HG03064 (cell line): Measurements from ENCODE around the gene ZNF408.
A peak's percentile ranks its signal among the peaks of the same experiment; 100 is the strongest.
"Not testable (repeated sequence)": the region's sequence is repeated elsewhere in the genome, so short reads cannot be mapped to it uniquely, and the experiment has no call there.

Experiments used
- ATAC-seq: cut with Tn5 transposase; IDR thresholded peaks from one replicate; pipeline ENCODE4 v1.9.1; 2021; ENCODE audit warnings: low read depth; ENCODE audit not compliant: unreplicated experiment

The ZNF408 gene

DNA sequence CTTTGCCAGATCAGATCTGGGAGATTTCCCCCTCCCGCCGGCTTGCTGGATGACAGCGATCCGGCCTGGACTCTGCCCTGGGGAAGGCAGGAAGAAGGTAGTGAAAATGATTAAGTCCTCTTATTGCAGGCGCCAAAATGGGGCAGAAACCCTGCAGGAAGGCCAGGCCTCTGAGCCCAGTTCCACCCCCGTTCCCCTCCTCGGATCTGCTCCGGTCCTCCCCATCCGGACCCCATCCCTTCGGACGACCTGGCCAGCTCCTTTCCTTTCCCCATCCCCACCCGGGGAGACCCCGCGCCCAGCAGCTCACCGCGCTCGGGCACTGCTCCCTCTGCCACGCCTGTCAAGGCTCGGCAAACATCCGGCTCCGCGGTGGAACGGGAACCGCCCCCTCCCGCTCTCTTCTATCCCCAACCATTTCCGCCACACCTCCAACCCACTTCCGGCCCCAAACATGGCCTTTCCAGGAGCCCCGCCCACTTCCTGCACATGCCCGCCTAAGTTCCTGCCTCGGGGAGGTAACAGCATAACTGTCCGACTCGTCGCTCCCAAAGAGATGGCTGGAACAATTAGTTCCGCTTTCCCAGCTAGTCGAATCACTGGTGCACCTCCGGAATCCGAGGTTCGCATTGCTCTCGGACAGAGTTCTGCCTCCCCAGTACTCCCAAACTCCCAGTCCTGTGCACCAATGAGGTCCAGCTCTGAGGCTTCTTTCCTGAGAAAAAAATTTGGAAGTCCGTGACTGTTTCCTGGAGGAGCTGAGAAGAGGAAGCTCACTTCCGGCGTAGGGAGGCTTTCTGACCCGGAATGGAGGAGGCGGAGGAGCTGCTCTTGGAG, at the start of gene ZNF408, which contains the start of gene ARHGAP1:
Gene ZNF408, plus strand, starts transcription at position 791 of the 837 bp plus-strand sequence. Its CDS starts 17 bp downstream, at position 808.
Gene ARHGAP1, minus strand, starts transcription at position 379 of the 837 bp plus-strand sequence. CDS start 4,512 bp downstream, outside the sequence.
- ATAC-seq, result peak; percentile 89

- no peak for ATAC-seq
Observed at GRCh38 chr11:46655631-46656030, 45.2 kb upstream of the ZNF408 start.

GRCh38 chr11:46657186-46657585, 43.6 kb upstream of the ZNF408 start:
- ATAC-seq, result no peak

- no peak for ATAC-seq
Observed at GRCh38 chr11:46658259-46658658, 42.6 kb upstream of the ZNF408 start.

GRCh38 chr11:46659908-46660307, 40.9 kb upstream of the ZNF408 start:
- ATAC-seq, result no peak

GRCh38 chr11:46661836-46662235, 39.0 kb upstream of the ZNF408 start:
- ATAC-seq, result no peak

DNA sequence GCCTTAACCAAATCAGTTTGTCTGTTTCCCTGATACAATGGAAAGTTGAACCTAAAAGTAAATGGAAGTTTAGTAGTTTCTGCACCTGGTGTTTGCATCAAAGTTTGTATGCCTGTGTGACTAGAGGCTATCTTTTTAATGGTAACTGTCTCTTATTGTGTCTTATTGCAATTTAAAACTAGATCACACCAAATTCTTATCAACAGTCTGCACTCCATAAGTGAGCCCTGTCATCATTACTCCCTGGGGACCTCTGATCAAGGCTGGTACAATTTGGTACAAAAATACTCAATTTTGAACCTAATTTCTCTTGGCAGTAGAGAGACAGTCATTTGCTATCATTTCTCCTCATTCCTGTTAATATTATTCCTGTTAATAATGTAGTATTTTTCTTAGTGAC, 38.5 kb upstream of the ZNF408 start:
- no peak for ATAC-seq

DNA sequence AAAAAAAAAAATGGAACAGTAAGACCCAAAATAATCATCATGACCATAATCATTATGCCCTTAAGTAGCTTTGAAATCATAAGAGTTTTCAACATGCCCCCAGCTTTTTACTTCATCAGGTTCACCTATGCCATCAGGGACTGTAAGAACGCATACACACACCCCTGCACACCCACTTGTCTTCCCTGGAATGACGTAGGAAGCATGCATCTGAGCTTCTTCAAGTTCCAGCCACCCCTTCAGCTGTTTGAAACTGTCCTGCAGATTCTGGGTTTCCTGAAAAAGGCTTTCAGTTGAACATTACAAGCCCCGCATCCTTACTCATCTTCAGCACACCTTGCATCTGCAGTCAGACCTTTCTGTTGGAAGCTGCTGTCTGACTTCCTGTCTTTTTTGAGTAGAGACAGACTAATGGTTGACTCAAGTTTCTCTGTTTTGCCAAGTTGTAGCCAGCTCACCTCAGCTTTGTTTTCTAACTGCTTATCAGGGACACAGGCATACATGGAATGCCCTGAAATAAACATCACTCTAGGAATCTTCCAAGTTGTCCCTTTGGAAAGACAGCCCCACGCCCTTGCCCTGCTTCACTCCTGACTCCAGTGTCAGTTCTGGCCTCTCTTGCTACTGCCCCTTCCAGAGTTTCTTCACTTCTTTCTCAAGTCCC, 37.4 kb upstream of the ZNF408 start:
- no peak for ATAC-seq

GRCh38 chr11:46664612-46665011, 36.2 kb upstream of the ZNF408 start:
- no peak for ATAC-seq

- no peak for ATAC-seq
Observed at GRCh38 chr11:46665356-46665755, 35.5 kb upstream of the ZNF408 start.

- no peak for ATAC-seq
Observed at GRCh38 chr11:46666516-46666915, 34.3 kb upstream of the ZNF408 start.

GRCh38 chr11:46667043-46667481, 33.8 kb upstream of the ZNF408 start:
- no peak for ATAC-seq

DNA sequence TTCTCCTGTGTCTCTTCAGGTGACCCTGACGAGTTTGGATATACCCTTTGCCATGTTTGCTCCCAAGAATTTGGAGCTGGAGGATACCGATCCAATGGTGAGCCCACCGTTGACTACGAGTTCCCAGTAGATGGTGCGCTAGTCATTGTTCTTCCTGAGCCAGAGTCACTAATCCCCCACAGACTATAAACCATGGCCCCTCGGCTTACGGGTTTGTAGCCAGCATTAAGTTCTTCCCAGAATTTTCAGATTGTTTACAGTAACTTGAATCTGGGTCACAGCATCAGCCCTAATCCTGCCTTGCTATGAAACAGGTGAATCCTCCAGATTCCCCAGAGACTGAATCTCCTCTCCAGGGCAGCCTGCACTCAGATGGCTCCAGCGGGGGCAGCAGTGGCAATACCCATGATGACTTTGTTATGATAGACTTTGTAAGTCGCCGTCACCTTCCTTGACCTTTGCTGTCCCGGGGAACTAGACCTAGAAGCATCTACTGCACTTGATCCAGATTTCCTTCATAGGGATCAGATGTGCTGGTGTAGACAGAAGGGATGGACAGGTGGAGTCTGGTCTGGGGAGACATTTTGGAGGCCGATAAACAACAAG, 32.2 kb upstream of the ZNF408 start:
- ATAC-seq, result no peak

- ATAC-seq, result no peak
Observed at GRCh38 chr11:46669711-46670139, 31.1 kb upstream of the ZNF408 start.

- not testable (repeated sequence) for ATAC-seq
Observed at GRCh38 chr11:46670521-46670920, 30.3 kb upstream of the ZNF408 start.

GRCh38 chr11:46671958-46672315, 28.9 kb upstream of the ZNF408 start:
- ATAC-seq, result no peak

DNA sequence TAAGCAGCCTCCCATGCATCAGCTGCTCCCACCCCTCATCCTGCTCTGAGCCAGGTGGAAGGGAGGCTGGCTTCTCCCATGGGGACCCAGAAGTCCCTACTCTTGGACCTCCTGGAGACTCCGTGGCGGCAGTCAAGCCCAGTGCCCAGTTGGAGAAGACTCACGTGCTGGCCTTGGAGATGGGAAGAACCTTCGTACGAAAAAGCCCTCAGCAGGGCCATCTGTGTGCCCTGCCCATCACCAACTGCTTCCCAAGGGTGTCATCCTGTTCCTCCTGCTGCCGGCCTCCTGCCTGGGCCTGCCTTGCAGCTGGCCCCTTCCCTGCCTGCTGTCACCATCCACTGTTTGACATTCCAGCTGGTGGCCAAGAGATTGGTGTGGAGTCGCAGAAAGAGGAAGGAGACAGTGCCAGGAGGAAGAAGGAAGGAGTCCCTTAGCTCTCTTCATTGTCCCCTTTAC, 28.4 kb upstream of the ZNF408 start:
- no peak for ATAC-seq

DNA sequence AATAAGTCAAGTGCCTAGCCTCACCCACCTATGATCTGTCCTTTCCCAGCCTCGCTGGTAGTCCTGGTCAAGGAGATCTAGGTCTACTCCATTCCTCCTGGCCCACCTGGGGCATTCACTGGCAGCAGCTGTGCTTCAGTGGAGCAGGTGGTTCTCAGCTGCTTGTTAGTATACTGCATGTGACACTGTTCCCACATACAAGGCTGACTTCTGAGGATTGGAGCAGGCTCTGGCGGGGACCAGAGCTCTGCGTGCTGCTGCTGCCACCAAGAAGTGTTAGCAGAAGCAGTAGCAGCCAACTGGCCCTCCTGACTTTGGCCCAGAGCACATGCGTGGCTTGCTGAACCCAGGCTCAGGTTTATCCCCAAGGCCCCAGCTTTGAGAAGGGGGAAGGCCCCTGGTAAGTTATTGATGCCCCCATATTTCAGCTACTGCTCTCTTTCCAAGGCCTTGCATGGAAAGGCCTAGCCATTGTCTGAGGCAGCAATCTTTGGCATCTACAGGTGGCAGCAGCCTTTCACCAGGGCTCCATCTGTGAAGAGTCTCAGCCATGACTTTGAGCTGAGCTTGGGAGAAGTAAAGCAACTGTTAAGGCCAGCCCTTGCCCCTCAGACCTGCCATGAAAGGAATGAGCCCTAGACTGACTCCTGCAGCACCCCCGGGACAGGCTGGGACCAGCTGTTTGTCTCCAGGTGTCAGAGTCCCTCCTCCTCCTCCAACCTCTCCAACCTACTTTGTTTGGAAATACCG, 26.9 kb upstream of the ZNF408 start:
- no peak for ATAC-seq

DNA sequence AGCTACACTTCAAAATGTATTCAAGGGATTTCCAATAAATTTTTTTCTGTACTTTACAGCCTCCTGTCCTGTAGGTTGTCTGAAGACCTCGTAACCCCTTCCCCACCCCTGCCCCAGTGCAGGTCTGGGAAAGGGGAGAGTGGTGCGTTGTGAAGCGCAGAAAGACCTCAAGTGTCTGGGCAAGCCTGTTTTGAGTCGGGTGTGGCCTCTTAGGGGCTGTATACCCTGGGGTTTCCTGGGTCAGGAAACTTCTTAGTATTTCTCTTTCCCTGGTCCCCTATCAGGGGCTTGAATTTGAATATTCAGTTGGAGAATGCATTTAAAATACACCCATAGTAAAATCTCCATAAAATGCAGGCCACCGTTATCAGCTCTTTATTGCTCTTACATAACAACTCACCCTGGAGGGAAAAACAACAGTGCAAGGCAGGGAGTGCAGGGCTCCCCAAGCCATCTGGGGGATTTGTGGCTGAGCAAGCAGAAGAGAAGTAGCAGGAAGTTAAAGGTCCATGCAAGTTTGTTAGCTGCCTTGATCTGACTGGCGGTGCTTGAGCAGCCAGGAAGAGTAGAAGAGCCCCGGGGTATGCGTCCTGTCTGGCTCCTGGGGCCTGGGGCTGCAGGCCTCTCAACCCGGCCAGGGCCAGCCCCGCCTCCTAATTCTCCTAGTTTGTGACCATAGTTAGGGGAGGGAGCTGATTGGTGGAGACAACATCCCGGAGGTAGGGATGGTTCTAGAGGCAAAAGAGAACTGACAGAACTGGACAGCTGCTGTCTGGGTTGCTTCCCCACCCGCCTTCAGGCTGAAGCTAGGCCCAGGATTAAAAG, 26.2 kb upstream of the ZNF408 start:
- ATAC-seq, result no peak
